DND-41 (cell line): ENCODE data around the gene MAP4.

ENCODE experiments used
- ATAC-seq: fragments of 200-7000 bp; cut with Tn5 transposase; 3 replicates; pipeline ENCODE4 v1.9.1; 2021; ENCODE audit warnings: low read depth; ENCODE audit not compliant: insufficient read depth
- DNase-seq: peaks from one replicate; pipeline ENCODE4 v3.0.0-alpha.2; 2020
- H2AFZ ChIP-seq: 2 replicates; pipeline ENCODE4 v1.6.0; 2012; ENCODE audit warnings: low read depth, low read length
- H3K27ac ChIP-seq: 2 replicates; pipeline ENCODE4 v1.5.1; 2012; ENCODE audit warnings: low read length, inconsistent platforms
- H3K27me3 ChIP-seq: fragments of 200-600 bp; sonication (generic); 2 replicates; pipeline ENCODE4 v1.6.0; 2012; ENCODE audit warnings: low read length, mild to moderate bottlenecking, inconsistent platforms; ENCODE audit not compliant: insufficient read depth, poor library complexity
- H3K36me3 ChIP-seq: 2 replicates; pipeline ENCODE4 v1.5.1; 2012; ENCODE audit warnings: low read length, inconsistent platforms; ENCODE audit not compliant: insufficient read depth
- H3K4me1 ChIP-seq: 2 replicates; pipeline ENCODE4 v1.5.1; 2012; ENCODE audit warnings: mild to moderate bottlenecking, low read length; ENCODE audit not compliant: insufficient read depth
- H3K4me2 ChIP-seq: 2 replicates; pipeline ENCODE4 v1.6.0; 2012; ENCODE audit warnings: mild to moderate bottlenecking, moderate library complexity, low read length, inconsistent platforms; ENCODE audit not compliant: insufficient read depth
- H3K4me3 ChIP-seq, 2 experiments: fragments of 200-600 bp in 1 of 2; shearing (Covaris generic) in 1 of 2; 2 replicates each; pipeline ENCODE4 v1.5.1; 2012 to 2016; ENCODE audit warnings: inconsistent platforms in 2 of 2, low read length in 2 of 2, mild to moderate bottlenecking in 2 of 2, low read depth in 1 of 2, moderate library complexity in 1 of 2
- H3K79me2 ChIP-seq: 2 replicates; pipeline ENCODE4 v1.6.0; 2012; ENCODE audit warnings: low read length, inconsistent platforms; ENCODE audit not compliant: insufficient read depth
- H3K9ac ChIP-seq: 2 replicates; pipeline ENCODE4 v1.6.0; 2012; ENCODE audit warnings: low read depth, mild to moderate bottlenecking, inconsistent platforms, low read length, moderate library complexity
- H3K9me3 ChIP-seq: 2 replicates; pipeline ENCODE4 v1.5.1; 2012; ENCODE audit warnings: low read length, moderate library complexity, mild to moderate bottlenecking, inconsistent platforms; ENCODE audit not compliant: insufficient read depth, severe bottlenecking
- H4K20me1 ChIP-seq: 2 replicates; pipeline ENCODE4 v1.6.0; 2012; ENCODE audit warnings: low read length; ENCODE audit not compliant: insufficient read depth
- EZH2 ChIP-seq: IDR thresholded peaks from 3 replicates; pipeline ENCODE4 v1.6.1; 2012; ENCODE audit warnings: borderline replicate concordance, low read depth, mild to moderate bottlenecking, moderate library complexity, low read length, inconsistent platforms; ENCODE audit not compliant: severe bottlenecking
- TF ChIP-seq, protein P1 (sequence below): IDR thresholded peaks from 2 replicates; pipeline ENCODE4 v1.5.1; 2012; ENCODE audit warnings: borderline replicate concordance, low read length, moderate library complexity, mild to moderate bottlenecking; ENCODE audit not compliant: poor library complexity, severe bottlenecking; ENCODE audit errors: extremely low read depth

MAP4 gene

GRCh38 chr3:48034000-48034516 lies 17.8 kb upstream of the MAP4 start:
- Histone ChIP-seq H3K9me3 (no peaks in the 10 kb centered on the region), H3K9ac (no peak overlapping the region), H4K20me1 (peaks cover 9% of the 10 kb centered on the region), H3K4me1 (no peaks in the 10 kb centered on the region), H3K4me2 (no peak overlapping the region), H3K79me2 (peaks cover 73% of the 10 kb centered on the region), H3K36me3 (no peaks in the 10 kb centered on the region), H2AFZ (no peak overlapping the region), H3K27ac (no peak overlapping the region), H3K4me3 (no peak overlapping the region), H3K27me3 (no peaks in the 10 kb centered on the region)
- DNase-seq: no peak
- TF ChIP-seq, protein P1, sequence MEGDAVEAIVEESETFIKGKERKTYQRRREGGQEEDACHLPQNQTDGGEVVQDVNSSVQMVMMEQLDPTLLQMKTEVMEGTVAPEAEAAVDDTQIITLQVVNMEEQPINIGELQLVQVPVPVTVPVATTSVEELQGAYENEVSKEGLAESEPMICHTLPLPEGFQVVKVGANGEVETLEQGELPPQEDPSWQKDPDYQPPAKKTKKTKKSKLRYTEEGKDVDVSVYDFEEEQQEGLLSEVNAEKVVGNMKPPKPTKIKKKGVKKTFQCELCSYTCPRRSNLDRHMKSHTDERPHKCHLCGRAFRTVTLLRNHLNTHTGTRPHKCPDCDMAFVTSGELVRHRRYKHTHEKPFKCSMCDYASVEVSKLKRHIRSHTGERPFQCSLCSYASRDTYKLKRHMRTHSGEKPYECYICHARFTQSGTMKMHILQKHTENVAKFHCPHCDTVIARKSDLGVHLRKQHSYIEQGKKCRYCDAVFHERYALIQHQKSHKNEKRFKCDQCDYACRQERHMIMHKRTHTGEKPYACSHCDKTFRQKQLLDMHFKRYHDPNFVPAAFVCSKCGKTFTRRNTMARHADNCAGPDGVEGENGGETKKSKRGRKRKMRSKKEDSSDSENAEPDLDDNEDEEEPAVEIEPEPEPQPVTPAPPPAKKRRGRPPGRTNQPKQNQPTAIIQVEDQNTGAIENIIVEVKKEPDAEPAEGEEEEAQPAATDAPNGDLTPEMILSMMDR: no peak
- TF ChIP-seq EZH2: no peak
- ATAC-seq: no peak

DNA sequence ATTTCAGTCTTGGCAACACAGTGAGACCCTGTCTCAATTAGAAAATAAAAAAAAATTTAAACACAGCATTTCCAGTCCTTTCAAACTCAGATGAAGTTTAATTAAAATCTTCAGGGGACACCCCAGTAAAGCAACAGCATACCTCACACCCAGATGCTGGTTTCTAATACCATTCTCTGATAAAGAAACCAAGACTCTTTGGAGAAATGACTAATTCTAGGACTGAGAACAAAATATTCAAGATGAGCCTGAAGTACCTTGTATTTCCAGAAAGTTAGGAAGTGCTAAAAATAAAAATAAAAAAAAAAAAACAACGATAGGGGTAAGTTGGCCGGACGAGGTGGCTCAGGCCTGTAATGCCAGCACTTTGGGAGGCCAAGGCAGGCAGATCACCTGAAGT lies 14.0 kb upstream of the MAP4 start:
- no peaks in the 10 kb centered on the region for H3K9me3 ChIP-seq
- H3K79me2 ChIP-seq: peaks cover 77% of the 10 kb centered on the region

DNA sequence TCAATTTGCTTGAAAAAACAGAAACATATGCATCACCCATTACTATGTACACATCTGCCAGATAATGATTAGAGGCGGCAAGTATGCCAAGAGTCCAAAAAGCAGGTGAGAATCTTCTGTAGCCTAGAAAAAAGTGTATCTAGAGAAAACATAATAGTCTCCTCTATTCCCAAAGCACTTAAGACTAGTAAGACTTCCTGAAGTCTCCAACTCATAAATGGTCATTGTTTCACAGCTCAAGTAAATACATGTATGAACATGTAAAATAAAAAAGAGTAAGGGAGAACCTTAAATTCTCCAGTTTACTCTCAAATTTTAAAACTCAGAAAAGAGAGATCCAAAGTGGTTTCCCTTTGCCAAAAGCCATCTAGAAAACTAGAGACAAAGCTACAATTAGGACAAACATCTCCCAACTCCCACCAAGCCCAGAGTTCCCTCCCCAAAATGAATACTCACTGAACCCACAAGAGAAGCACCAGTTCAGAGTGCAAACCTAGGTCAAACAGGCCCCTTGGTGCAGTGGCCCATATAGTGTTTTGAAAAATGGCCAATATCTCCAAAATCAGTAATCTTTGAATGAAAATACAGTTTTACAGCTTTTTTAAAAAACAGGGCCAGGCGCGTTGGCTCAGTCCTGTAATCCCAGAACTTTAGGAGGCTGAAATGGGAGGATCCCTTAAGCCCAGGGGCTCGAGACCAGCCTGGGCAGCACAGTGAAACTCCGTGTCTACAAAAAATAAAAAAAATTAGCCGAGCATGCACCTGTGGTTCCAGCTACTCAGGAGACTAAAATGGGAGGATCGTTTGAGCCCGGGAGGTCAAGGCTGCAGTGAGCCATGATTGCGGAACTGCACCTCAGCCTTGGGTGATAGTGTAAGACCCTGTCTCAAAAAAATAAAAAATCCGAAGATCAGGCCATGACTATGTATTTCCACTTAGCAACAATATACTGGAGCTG lies 11.0 kb upstream of the MAP4 start:
- Histone ChIP-seq H3K9me3 (no peaks in the 10 kb centered on the region), H3K4me3 (no peak overlapping the region), H3K4me1 (no peaks in the 10 kb centered on the region), H3K27me3 (no peaks in the 10 kb centered on the region), H2AFZ (no peak overlapping the region), H3K79me2 (peaks cover 72% of the 10 kb centered on the region), H4K20me1 (peaks cover 17% of the 10 kb centered on the region; the same call in 1 of the 2 replicates), H3K9ac (no peak overlapping the region), H3K4me2 (no peak overlapping the region), H3K27ac (no peak overlapping the region), H3K36me3 (no peaks in the 10 kb centered on the region)
- TF ChIP-seq EZH2: no peak
- TF ChIP-seq, protein P1: no peak
- DNase-seq (no peak), ATAC-seq (no peak)

More for the DNA sequence above, 14.0 kb upstream of the MAP4 start:
- H3K9ac ChIP-seq: no peak overlapping the region
- no peak overlapping the region for H3K27ac ChIP-seq
- ATAC-seq: no peak
- no peaks in the 10 kb centered on the region for H3K27me3 ChIP-seq
- H3K36me3 ChIP-seq: no peaks in the 10 kb centered on the region
- H3K4me3 ChIP-seq: no peak overlapping the region
- TF ChIP-seq, protein P1: no peak
- TF ChIP-seq EZH2: no peak
- H2AFZ ChIP-seq: no peak overlapping the region
- no peak overlapping the region for H3K4me2 ChIP-seq
- H3K4me1 ChIP-seq: no peaks in the 10 kb centered on the region
- no peak for DNase-seq
- H4K20me1 ChIP-seq: peaks cover 17% of the 10 kb centered on the region; the same call in 1 of the 2 replicates
